Endothelial cell (in vitro differentiated cells): ENCODE measurements around the gene RIN3. TPM values are rescaled to one million over a fixed set of nuclear protein-coding genes. Genes with fewer than 3 reads are reported as not detected.

Source experiments
- DNase-seq: peaks from one replicate; pipeline ENCODE4 v3.0.0; 2021; ENCODE audit warnings: low spot score
- H3K27ac Mint-ChIP-seq: one replicate; pipeline ENCODE4 v1.8.0; 2021; ENCODE audit warnings: mixed read lengths, inconsistent platforms; ENCODE audit not compliant: unreplicated experiment
- H3K27me3 Mint-ChIP-seq: one replicate; pipeline ENCODE4 v1.8.0; 2021; ENCODE audit warnings: mild to moderate bottlenecking, moderate library complexity, mixed read lengths, inconsistent platforms; ENCODE audit not compliant: unreplicated experiment
- H3K36me3 Mint-ChIP-seq: one replicate; pipeline ENCODE4 v1.8.0; 2021; ENCODE audit warnings: mild to moderate bottlenecking, low read depth, mixed read lengths, inconsistent platforms; ENCODE audit not compliant: unreplicated experiment
- H3K4me1 Mint-ChIP-seq: one replicate; pipeline ENCODE4 v1.8.0; 2021; ENCODE audit warnings: mild to moderate bottlenecking, mixed read lengths, inconsistent platforms; ENCODE audit not compliant: unreplicated experiment
- H3K4me3 Mint-ChIP-seq: one replicate; pipeline ENCODE4 v1.8.0; 2021; ENCODE audit warnings: mild to moderate bottlenecking, mixed read lengths, inconsistent platforms; ENCODE audit not compliant: unreplicated experiment
- H3K9me3 Mint-ChIP-seq: one replicate; pipeline ENCODE4 v1.8.0; 2021; ENCODE audit warnings: mixed read lengths, inconsistent platforms; ENCODE audit not compliant: unreplicated experiment
- CTCF ChIP-seq: fragments of 200-600 bp; sonication (generic); IDR thresholded peaks from one replicate; pipeline ENCODE4 v1.5.0; 2021; ENCODE audit warnings: antibody characterized with exemption; ENCODE audit not compliant: unreplicated experiment
- total RNA-seq: library from RNA; stranded (reverse); fragmentation: NEBNext Ultra II Directional; extraction: Animal tissue kit (Norgen Biotek cat#: 25700); gene quantifications from one replicate; pipeline ENCODE4 v1.2.1, GENCODE V29; 2021; ENCODE audit not compliant: unreplicated experiment

The RIN3 gene
- total RNA-seq, 1 donor from 2014 or later, result 25.8 TPM

- Mint-ChIP-seq H3K27ac (no peak overlapping the region), H3K36me3 (peaks cover 32% of the 10 kb centered on the region), H3K4me1 (no peaks in the 10 kb centered on the region), H3K4me3 (no peak overlapping the region), H3K9me3 (no peaks in the 10 kb centered on the region), H3K27me3 (peaks cover 3% of the 10 kb centered on the region)
- TF ChIP-seq CTCF, result no peak
- DNase-seq, result no peak
Measured at GRCh38 chr14:92645841-92646478, 132.4 kb downstream of the RIN3 start.

GRCh38 chr14:92646952-92647796 is 133.6 kb downstream of the RIN3 start:
- Mint-ChIP-seq H3K4me1 (no peaks in the 10 kb centered on the region), H3K27ac (no peak overlapping the region), H3K4me3 (no peak overlapping the region), H3K36me3 (peaks cover 34% of the 10 kb centered on the region), H3K27me3 (peaks cover 3% of the 10 kb centered on the region), H3K9me3 (no peaks in the 10 kb centered on the region)
- TF ChIP-seq CTCF, result no peak
- DNase-seq, result no peak

GRCh38 chr14:92647797-92648279 is 134.3 kb downstream of the RIN3 start:
- H3K27me3 Mint-ChIP-seq, result peaks cover 3% of the 10 kb centered on the region
- H3K27ac Mint-ChIP-seq, result no peak overlapping the region
- DNase-seq, result no peak
- no peaks in the 10 kb centered on the region for H3K9me3 Mint-ChIP-seq
- H3K4me3 Mint-ChIP-seq, result no peak overlapping the region
- peaks cover 28% of the 10 kb centered on the region for H3K36me3 Mint-ChIP-seq
- TF ChIP-seq CTCF, result no peak
- no peaks in the 10 kb centered on the region for H3K4me1 Mint-ChIP-seq

DNA sequence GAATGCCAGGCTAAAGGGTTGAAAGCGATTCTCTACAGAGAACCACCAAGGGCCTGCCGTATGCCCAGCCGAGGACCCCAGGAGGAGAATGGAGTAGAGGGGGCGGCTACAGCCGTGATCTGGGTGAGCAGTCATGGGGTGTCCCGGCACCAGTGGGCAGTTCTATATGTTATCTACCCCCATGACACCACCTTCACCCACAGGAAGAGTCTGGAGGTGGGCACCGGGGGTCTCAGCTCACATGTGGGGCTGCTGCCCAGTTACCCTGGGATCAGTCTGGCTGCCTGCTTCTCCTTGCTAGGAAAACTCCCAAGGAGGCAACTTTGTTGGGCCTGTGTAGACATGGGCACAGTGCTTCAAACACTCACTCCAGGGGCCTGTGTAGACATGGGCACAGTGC is 135.5 kb downstream of the RIN3 start:
- DNase-seq, result no peak
- TF ChIP-seq CTCF, result no peak
- Mint-ChIP-seq H3K4me3 (no peak overlapping the region), H3K36me3 (peaks cover 32% of the 10 kb centered on the region), H3K4me1 (no peaks in the 10 kb centered on the region), H3K9me3 (no peaks in the 10 kb centered on the region), H3K27me3 (peaks cover 3% of the 10 kb centered on the region), H3K27ac (no peak overlapping the region)

DNA sequence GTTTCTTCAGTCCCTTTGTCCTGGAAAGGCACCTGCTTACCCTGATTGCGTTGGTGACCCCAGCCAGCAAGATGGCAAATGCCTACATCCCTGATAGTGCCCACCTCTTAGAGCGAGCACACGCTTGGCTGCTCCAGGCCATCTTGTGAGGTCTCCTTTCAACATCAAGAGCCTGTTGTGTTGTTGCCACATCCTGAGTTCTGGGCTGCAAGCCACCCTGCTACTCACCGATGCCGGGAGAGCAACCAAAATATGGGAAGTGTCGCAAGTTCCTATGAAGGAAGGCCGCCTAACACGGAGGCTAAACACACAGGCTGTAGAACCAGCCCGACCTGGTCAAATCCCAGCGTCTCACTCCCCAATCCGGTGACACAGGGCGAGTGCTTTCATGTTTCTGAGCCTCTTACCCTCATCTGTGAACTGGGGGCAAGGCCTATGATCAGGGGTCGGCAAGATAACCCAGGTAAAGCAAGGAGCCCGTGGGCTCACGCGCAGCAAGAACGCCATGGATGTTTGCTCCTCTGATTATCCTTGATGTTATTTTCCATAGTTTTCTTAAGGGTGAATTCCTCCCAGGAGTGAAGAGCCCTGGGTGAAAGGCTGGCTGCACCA is 136.5 kb downstream of the RIN3 start:
- H3K4me1 Mint-ChIP-seq, result no peaks in the 10 kb centered on the region
- no peak for DNase-seq
- H3K27me3 Mint-ChIP-seq, result peaks cover 1% of the 10 kb centered on the region
- H3K36me3 Mint-ChIP-seq, result peaks cover 22% of the 10 kb centered on the region
- TF ChIP-seq CTCF, result no peak
- H3K4me3 Mint-ChIP-seq, result no peak overlapping the region
- H3K9me3 Mint-ChIP-seq, result no peaks in the 10 kb centered on the region
- no peak overlapping the region for H3K27ac Mint-ChIP-seq
